ENCODE measurements around the gene ADAM17. TPM values are rescaled to one million over a fixed set of nuclear protein-coding genes. Genes with fewer than 3 reads are reported as not detected.

ADAM17 gene
- polyA plus RNA-seq, 1 donor from 2014 or later: 32.6 TPM

- Histone ChIP-seq H3K9me2 (ENCODE audit: insufficient read depth, low read length) (no peaks in the 10 kb centered on the region), H3K36me3 (ENCODE audit: insufficient read depth, low read length) (no peaks in the 10 kb centered on the region), H3K79me2 (replicated peaks; ENCODE audit: insufficient read depth, low read length) (peaks cover 48% of the 10 kb centered on the region), H3K27me3 (ENCODE audit: insufficient read depth, low read depth, low read length) (no peaks in the 10 kb centered on the region), H3F3A (ENCODE audit: insufficient read depth, low read length, poor library complexity, severe bottlenecking) (no peaks in the 10 kb centered on the region), H3K9ac (ENCODE audit: low read length) (no peak overlapping the region), H3K4me2 (ENCODE audit: low read length) (no peak overlapping the region), H3K9me3 (ENCODE audit: low read length) (no peaks in the 10 kb centered on the region), H3K4me3 (ENCODE audit: low read length) (no peak overlapping the region), H4K20me1 (ENCODE audit: insufficient read depth) (no peaks in the 10 kb centered on the region), H2AFZ (ENCODE audit: low read depth, low read length) (no peak overlapping the region), H3K27ac (ENCODE audit: low read length) (no peak overlapping the region)
- TF ChIP-seq POLR2AphosphoS5 (IDR thresholded peaks at IDR 0.05) (no peak), RAD21 (conservative IDR thresholded peaks at IDR 0.05) (no peak), EP300 (conservative IDR thresholded peaks at IDR 0.05; ENCODE audit: poor library complexity, severe bottlenecking) (no peak), TAF1 (IDR thresholded peaks at IDR 0.05; ENCODE audit: low read depth) (no peak), MXI1 (conservative IDR thresholded peaks at IDR 0.05; ENCODE audit: poor library complexity, severe bottlenecking) (no peak), SMC3 (conservative IDR thresholded peaks at IDR 0.05; ENCODE audit: poor library complexity) (no peak), EZH2 (IDR thresholded peaks at IDR 0.05; ENCODE audit: borderline replicate concordance, insufficient read depth, low read length, poor library complexity, severe bottlenecking) (no peak), REST (IDR thresholded peaks at IDR 0.05; ENCODE audit: borderline replicate concordance) (no peak)
- TF ChIP-seq, protein P1, sequence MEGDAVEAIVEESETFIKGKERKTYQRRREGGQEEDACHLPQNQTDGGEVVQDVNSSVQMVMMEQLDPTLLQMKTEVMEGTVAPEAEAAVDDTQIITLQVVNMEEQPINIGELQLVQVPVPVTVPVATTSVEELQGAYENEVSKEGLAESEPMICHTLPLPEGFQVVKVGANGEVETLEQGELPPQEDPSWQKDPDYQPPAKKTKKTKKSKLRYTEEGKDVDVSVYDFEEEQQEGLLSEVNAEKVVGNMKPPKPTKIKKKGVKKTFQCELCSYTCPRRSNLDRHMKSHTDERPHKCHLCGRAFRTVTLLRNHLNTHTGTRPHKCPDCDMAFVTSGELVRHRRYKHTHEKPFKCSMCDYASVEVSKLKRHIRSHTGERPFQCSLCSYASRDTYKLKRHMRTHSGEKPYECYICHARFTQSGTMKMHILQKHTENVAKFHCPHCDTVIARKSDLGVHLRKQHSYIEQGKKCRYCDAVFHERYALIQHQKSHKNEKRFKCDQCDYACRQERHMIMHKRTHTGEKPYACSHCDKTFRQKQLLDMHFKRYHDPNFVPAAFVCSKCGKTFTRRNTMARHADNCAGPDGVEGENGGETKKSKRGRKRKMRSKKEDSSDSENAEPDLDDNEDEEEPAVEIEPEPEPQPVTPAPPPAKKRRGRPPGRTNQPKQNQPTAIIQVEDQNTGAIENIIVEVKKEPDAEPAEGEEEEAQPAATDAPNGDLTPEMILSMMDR (IDR thresholded peaks at IDR 0.05; ENCODE audit: poor library complexity, severe bottlenecking): no peak
Observed at GRCh38 chr2:9545502-9545901, 10.1 kb downstream of the ADAM17 start.

DNA sequence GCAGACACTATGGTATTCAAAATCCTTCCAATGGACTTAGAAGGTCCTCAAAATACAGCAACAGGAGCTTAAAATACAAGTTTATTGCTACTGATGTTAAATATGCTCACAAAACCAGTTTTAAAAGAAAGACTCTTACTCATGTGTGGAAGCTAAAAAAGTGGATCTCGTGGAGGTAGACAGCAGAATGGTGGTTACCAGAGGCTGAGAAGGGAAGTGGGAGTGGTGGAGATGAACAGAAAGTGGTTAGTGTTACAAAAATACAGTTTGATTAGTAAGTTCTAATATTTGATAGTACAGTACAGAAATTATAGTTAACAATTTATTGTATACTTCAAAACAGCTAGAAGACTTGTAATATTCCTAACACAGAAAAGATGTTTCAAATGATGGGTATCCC, 12.1 kb downstream of the ADAM17 start:
- Histone ChIP-seq H4K20me1 (ENCODE audit: insufficient read depth) (no peaks in the 10 kb centered on the region), H3F3A (ENCODE audit: insufficient read depth, low read length, poor library complexity, severe bottlenecking) (no peaks in the 10 kb centered on the region), H3K4me3 (ENCODE audit: low read length) (no peak overlapping the region), H3K9me3 (ENCODE audit: low read length) (no peaks in the 10 kb centered on the region), H3K4me2 (ENCODE audit: low read length) (no peak overlapping the region), H3K36me3 (ENCODE audit: insufficient read depth, low read length) (no peaks in the 10 kb centered on the region), H3K79me2 (replicated peaks; ENCODE audit: insufficient read depth, low read length) (peaks cover 29% of the 10 kb centered on the region), H3K9ac (ENCODE audit: low read length) (no peak overlapping the region), H3K27me3 (ENCODE audit: insufficient read depth, low read depth, low read length) (no peaks in the 10 kb centered on the region), H2AFZ (ENCODE audit: low read depth, low read length) (no peak overlapping the region), H3K9me2 (ENCODE audit: insufficient read depth, low read length) (no peaks in the 10 kb centered on the region), H3K27ac (ENCODE audit: low read length) (no peak overlapping the region)
- TF ChIP-seq EP300 (conservative IDR thresholded peaks at IDR 0.05; ENCODE audit: poor library complexity, severe bottlenecking): no peak
- no peak for TF ChIP-seq RAD21 (conservative IDR thresholded peaks at IDR 0.05)
- TF ChIP-seq, protein P1 (IDR thresholded peaks at IDR 0.05; ENCODE audit: poor library complexity, severe bottlenecking): no peak
- TF ChIP-seq MXI1 (conservative IDR thresholded peaks at IDR 0.05; ENCODE audit: poor library complexity, severe bottlenecking): no peak
- no peak for TF ChIP-seq EZH2 (IDR thresholded peaks at IDR 0.05; ENCODE audit: borderline replicate concordance, insufficient read depth, low read length, poor library complexity, severe bottlenecking)
- no peak for TF ChIP-seq SMC3 (conservative IDR thresholded peaks at IDR 0.05; ENCODE audit: poor library complexity)
- TF ChIP-seq TAF1 (IDR thresholded peaks at IDR 0.05; ENCODE audit: low read depth): no peak
- TF ChIP-seq REST (IDR thresholded peaks at IDR 0.05; ENCODE audit: borderline replicate concordance): no peak
- no peak for TF ChIP-seq POLR2AphosphoS5 (IDR thresholded peaks at IDR 0.05)
